ENCODE data around the gene KRTAP5-9.
"Not testable (repeated sequence)": the region's sequence is repeated elsewhere in the genome, so short reads cannot be mapped to it uniquely, and the experiment has no call there.

KRTAP5-9 gene

DNA sequence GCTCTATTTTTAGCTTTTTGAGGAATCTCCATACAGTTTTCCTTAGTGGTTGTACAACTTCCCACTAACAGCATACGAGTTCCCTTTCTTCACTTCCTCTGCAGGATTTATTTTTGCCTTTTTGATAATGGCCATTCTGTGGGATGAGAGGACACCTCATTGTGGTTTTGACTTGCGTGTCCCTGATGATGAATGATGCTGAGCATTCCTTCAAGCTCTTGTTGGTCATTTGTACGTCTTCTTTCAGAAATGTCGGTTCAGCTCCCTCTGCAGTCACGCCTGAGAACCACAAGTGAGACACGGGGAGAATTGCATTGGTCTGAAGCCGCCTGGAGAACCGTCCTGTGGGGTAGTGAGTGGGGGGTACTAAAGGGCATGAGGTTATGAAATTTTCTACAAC is 15.2 kb downstream of the KRTAP5-9 start:
- FAIRE-seq = no peak

DNA sequence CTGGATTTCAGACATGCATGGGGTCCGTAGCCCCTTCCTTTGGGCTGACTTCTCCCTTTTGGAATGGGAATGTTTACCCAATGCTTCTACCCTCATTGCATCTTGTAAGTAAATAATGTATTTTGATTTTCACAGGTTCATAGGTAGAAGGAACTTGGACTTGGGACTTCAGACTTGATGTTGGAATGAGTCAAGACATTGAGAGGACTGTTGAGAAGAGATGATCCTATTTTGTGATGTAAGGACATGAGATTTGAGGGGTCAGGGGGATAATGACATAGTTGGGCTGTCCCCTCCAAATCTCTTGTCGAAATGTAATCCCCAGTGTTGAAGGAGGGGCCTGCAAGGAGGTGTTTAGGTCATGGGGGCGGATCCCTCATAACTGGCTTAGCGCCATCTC is 16.2 kb downstream of the KRTAP5-9 start:
- no peak for FAIRE-seq

DNA sequence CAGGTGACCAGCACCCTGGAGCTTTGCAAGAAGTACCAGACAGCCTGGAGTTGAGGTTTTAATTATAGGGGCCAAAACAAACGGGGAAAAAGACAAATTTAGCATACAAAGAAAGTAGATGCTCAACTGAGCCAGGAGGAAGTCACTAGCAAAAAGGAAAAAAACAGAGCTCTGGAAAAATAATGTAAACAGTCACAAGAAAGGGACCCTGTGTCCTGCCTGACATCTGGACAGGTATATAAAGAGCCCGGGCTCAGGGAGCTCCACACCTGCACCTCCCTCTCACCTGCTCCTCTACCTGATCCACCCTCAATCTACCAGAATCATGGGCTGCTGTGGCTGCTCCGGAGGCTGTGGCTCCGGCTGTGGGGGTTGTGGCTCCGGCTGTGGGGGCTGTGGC is 17.0 kb downstream of the KRTAP5-9 start, which contains the start of gene KRTAP5-10:
TSS of gene KRTAP5-10 (plus strand) at position 301 of the 400 bp plus-strand sequence. CDS start at position 326, 25 bp downstream.
- FAIRE-seq = no peak

- no peak for FAIRE-seq
Measured at GRCh38 chr11:71566081-71566620, 17.9 kb downstream of the KRTAP5-9 start.

GRCh38 chr11:71566626-71567599 is 18.7 kb downstream of the KRTAP5-9 start:
- FAIRE-seq = not testable (repeated sequence)

DNA sequence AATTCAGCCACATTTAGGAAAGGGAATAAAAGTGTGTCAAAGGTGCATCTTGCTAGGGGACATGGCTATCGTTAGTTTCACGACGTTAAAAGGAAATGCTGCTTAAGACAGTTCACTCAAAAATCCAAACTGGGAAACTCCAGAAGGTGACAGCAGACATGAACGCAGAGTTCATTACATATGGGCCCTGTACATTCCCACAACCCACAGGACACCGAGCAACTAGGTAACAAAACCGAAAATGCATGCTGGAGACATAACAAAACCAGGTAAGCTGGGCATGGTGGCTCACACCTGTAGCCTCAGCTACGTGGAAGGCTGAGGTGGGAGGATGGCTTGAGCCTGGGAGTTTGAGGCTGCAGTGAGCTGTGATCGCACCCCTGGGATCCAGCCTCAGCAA is 19.4 kb downstream of the KRTAP5-9 start:
- not testable (repeated sequence) for FAIRE-seq

DNA sequence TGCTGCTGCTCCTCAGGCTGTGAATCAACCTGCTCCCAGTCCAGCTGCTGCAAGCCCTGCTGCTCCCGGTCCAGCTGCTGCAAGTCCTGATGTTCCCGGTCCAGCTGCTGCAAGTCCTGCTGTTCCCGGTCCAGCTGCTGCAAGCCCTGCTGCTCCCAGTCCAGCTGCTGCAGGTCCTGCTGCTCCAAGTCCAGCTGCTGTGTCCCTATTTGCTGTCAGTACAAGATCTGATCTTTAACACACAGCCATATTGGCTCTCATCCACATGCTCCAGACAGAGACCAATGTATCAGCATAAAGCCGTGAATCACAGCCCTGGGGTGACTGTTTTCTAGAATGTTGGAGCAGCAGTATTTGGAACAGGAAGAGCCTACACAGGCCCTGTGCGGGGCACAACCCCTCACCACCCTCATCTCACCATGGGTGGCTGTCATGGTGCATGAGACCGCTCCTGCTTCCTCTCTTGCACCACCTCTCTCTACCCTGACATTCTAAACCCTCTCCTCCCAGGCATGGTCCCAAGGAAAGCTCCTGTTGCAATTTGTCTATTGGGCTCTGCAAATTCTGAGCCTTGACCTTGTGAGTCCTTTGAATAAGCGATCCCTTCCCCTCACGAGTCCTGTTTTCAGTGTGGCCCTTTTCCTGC is 20.6 kb downstream of the KRTAP5-9 start:
- FAIRE-seq = no peak

GRCh38 chr11:71571101-71571850 is 23.1 kb downstream of the KRTAP5-9 start:
- not testable (repeated sequence) for FAIRE-seq

GRCh38 chr11:71572811-71573210 is 24.6 kb downstream of the KRTAP5-9 start:
- no peak for FAIRE-seq

DNA sequence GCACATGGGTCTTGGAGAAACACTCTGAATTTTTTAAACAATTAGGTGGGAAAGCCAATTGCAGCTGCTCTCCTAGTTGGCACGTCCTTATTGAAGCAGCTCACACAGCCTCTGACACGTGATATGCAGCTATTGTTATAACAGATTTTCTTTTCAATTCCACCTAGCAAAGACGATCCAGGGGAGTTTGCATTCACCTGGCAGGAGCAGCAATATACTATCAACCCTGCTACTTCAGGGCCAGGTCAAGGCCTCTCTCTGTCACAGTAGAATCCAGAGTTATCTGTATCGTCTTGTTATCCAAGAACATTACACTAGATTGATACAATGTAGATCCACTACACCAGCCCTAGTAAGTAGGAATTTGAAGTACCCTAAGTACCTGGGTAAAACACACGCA is 26.2 kb downstream of the KRTAP5-9 start:
- no peak for FAIRE-seq

DNA sequence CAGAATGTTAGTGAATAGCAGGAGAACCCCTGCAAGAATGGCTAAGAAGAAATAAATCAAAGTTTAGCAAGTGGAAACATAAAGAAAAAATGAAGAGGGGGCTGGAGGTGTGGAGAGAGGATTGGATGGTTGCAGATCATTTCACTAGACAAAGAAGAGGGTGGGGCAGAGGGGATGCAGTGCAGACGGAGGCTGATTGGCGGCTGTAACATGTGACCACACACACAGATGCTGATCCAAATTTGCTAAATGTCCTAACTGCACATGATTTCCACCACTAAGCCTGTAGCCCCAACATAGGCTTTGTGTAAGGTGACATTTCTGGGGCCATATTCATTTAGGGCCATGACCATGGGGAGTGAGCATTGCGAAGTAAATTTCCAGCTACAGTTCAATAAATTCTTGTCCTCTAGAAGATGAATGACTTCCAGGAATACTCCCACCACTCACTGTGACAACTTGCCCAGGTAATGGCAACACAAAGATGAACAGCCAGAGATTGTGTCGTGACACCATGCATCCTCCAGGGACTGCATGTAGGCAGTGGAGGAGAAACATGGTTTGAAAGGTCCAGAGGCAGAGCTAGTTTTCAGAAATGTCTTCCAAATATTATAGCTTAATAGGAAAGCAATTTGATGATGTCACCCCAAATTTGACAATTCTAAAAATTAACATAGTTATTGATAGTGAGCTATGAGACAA is 27.7 kb downstream of the KRTAP5-9 start:
- no peak for FAIRE-seq

DNA sequence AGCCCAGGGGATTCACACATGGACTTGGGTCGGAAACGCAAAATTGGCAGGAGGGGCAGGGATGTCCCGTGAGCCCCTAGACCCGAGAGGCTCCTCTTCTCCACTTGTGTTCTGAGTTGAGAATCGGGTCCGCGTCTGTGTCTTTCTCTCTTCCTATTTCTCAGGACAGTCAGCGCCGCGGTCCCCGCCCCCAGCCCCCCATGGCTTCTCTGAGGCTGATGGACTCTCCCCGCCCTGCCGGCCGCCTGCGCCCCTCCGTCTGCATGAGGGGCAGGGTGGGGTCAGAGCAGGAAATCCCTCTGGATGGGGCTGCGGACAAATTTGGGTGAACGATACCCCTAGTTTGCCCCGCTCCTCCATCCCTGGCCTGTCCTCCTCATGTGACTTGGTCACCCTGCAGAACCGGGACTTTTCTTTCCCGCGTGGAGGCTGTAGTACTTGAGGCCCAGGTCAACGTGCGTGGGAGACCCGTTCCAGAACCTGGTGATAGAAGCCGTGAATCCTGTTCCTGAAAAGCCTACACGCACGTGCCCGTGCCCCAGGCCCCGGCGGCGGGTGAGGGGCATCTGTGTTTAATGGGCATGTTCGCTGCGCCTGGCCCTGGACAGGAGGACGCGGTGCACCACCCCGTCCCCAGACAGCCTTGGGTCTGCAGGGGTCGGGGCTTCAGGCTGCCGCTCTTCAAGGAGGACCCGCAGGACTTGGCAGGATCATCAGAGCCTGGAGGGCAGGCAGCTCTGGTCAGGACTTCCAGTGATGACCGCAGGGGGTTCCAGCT is 28.7 kb downstream of the KRTAP5-9 start:
- not testable (repeated sequence) for FAIRE-seq

DNA sequence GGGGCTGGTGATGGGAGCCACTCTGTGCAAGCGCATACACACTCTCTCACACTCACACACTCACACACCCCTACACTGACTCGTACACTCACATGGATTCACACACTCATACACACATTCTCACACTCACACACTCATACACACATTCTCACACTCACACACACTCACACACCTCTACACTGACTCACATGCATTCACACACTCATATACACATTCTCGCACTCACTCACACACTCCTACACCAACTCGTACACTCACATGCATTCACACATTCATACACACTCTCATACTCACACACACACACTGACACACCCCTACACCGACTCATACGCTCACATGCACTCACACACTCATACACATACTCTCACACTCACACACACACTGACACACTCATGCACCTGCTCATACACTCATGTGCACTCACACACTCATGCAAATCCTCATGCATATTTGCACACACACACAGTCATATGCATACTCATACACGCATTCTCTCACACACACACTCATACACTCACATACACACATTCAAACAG is 29.3 kb downstream of the KRTAP5-9 start:
- no peak for FAIRE-seq

DNA sequence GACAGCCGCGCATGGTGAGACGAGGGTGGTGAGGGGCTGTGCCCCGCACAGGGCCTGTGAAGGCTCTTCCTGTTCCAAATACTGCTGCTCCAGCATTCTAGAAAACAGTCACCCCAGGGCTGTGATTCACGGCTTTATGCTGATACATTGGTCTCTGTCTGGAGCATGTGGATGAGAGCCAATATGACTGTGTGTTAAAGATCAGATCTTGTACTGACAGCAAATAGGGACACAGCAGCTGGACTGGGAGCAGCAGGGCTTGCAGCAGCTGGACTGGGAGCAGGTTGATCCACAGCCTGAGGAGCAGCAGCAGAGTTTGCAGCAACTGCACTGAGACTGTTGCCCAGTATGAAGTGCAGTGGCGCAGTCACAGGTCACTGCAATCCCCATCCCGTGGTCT is 31.3 kb downstream of the KRTAP5-9 start:
- FAIRE-seq = not testable (repeated sequence)

GRCh38 chr11:71580057-71581003 is 32.1 kb downstream of the KRTAP5-9 start:
- FAIRE-seq = no peak

GRCh38 chr11:71581826-71582225 is 33.6 kb downstream of the KRTAP5-9 start:
- no peak for FAIRE-seq

DNA sequence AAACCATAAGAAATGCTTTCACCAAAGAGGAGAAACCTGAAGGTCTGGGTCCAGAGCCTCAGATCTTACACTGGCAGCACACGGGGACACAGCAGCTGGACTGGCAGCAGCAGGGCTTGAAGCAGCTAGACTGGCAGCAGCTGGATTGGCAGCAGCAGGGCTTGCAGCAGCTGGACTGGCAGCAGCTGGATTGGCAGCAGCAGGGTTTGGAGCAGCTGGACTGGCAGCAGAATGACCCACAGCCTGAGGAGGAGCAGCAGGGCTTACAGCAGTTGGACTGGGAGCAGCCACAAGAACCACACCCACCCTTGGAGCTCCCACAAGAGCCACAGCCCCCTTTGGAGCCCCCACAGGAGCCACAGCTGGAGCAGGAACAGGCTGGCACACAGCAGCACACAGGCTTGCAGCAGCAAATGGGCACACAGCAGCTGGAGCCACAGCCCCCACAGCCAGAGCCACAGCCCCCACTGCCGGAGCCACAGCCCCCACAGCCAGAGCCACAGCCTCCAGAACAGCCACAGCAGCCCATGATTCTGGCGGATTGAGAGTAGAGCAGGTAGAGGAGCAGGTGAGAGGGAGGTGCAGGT is 34.2 kb downstream of the KRTAP5-9 start, which contains the start of gene KRTAP5-11:
TSS of gene KRTAP5-11 (minus strand) at position 567 of the 587 bp plus-strand sequence. CDS start at position 529, 38 bp downstream.
- FAIRE-seq = no peak

GRCh38 chr11:71582969-71583368 is 34.7 kb downstream of the KRTAP5-9 start:
- not testable (repeated sequence) for FAIRE-seq

- FAIRE-seq = not testable (repeated sequence)
Measured at GRCh38 chr11:71585673-71586072, 37.5 kb downstream of the KRTAP5-9 start.

All from TTC549 (cell line).